Sigmoid colon (tissue), 4 donors: Measurements from ENCODE around the gene PDILT.

Source experiments
- CTCF ChIP-seq, 4 experiments: fragments of 450-650 bp in 3 of 4; fragments of 200-600 bp in 1 of 4; IDR thresholded peaks; one replicate each; pipeline ENCODE4 v1.5.1; 2016 to 2019; ENCODE audit warnings: antibody characterized with exemption in 4 of 4, mild to moderate bottlenecking in 3 of 4, moderate library complexity in 2 of 4
- POLR2AphosphoS5 ChIP-seq, 4 donors: sonication (generic); formaldehyde crosslinking; IDR thresholded peaks; one replicate each; pipeline ENCODE4 v1.6.1; 2017; ENCODE audit warnings: antibody characterized with exemption in 4 of 4

- TF ChIP-seq CTCF (IDR thresholded peaks at IDR 0.05) (no peak), POLR2AphosphoS5 (IDR thresholded peaks at IDR 0.05) (no peak)
Measured at GRCh38 chr16:20318437-20318836, 86.1 kb downstream of the PDILT start.
